Fibroblast of skin of back (primary cell): ENCODE data around the gene MDFI. TPM values are rescaled to one million over a fixed set of nuclear protein-coding genes. Genes with fewer than 3 reads are reported as not detected.

ENCODE experiments used
- DNase-seq: peaks from one replicate; pipeline ENCODE4 v3.0.0-alpha.2; 2013
- polyA plus RNA-seq, 2 experiments: library from polyadenylated mRNA; unstranded; fragments of 120-200 nt; gene quantifications; one replicate each; pipeline ENCODE4 v1.2.1, GENCODE V29; 2013; ENCODE audit not compliant: insufficient read length in 2 of 2

The MDFI gene, protein sequence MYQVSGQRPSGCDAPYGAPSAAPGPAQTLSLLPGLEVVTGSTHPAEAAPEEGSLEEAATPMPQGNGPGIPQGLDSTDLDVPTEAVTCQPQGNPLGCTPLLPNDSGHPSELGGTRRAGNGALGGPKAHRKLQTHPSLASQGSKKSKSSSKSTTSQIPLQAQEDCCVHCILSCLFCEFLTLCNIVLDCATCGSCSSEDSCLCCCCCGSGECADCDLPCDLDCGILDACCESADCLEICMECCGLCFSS
- 6.6 TPM for polyA plus RNA-seq (2013, experiment 1 of 2; ENCODE audit: insufficient read length)
- 6.4 TPM for polyA plus RNA-seq (2013, experiment 2 of 2; ENCODE audit: insufficient read length)

- DNase-seq: peak; percentile 25
These were observed at the start of gene MDFI for GRCh38 chr6:41638002-41638934. Gene MDFI, plus strand, starts transcription at chr6:41638468. Its CDS starts 282 bp downstream, at chr6:41638750.

DNA sequence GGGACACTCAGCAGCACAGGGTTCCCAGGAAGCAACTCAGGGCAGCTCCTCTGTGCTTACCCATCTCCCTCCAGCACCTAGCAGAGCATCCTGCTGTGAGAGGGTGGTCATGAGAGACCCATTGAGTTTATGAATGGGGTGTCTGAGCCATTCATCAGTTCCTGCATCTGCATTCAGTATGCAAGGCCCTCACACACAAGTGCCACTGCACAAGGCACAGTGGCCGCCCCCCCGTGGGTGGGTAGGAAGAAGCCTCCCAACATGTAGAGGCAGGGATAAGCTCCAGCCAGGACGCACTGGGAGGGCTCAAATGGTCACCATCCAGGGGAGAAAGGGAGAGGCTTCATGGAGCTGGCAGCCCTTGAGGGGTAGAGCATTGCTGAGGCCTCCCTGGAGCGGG lies 49.0 kb upstream of the MDFI start:
- DNase-seq: no peak

DNA sequence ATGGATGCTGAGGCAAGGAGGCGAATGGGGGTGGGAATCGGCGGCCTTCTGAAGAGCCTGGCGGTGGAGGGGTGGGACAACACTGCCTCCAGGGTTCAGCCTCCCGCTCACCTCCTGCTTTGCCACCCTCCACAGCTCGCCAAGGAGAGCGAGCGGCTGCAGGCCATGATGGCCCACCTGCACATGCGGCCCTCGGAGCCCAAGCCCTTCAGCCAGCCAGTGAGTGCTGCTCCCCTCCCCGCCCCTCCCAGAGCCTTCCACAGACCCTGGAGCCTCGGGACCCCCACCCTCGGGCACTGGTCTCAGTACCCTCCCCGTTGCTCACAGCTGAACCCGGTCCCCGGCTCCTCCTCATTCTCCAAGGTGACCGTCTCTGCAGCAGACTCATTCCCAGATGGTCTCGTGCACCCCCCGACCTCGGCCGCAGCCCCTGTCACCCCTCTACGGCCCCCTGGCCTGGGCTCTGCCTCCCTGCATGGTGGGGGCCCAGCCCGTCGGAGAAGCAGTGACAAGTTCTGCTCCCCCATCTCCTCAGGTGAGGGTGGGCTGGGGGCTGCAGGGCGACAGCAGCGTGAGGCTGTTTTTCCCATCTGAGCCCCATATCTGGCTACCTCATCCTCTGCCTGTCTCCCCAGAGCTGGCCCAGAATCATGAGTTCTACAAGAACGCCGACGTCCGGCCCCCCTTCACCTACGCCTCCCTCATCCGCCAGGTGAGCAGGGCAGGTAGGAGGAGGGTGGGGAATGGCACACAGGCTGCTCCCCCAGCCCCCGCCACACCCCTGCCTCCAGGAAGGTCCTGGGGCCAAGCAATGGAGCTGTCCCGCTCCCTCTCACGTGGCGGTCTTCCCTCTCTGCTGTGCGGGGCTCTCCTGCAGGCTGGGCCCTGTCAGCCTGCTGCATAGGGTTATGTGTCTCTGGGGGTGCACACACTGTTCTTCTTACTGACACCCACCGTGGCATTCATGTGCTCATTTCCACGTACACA lies 48.3 kb upstream of the MDFI start:
- DNase-seq: no peak

DNA sequence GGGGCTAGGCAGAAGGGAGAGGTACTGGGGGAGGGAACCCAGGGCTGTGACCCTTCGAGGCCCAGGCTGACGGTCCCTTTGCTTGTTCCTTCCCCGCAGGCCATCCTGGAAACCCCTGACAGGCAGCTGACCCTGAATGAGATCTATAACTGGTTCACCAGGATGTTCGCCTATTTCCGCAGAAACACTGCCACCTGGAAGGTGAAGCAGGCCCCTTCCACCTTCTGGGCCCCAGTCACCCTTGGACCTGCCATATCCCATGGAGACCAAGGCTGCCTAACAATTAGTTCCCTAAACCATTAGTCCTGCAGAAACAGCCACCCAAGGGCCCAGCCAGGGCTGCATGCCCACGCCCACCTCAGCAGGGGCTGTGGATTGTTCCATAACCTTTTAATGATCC lies 47.1 kb upstream of the MDFI start:
- no peak for DNase-seq

GRCh38 chr6:41591859-41592502 lies 46.3 kb upstream of the MDFI start:
- DNase-seq: peak; percentile 64

- no peak for DNase-seq
These were observed 44.9 kb upstream of the MDFI start for GRCh38 chr6:41593406-41593805.

- DNase-seq: no peak
These were observed 44.4 kb upstream of the MDFI start for GRCh38 chr6:41593839-41594238.

DNA sequence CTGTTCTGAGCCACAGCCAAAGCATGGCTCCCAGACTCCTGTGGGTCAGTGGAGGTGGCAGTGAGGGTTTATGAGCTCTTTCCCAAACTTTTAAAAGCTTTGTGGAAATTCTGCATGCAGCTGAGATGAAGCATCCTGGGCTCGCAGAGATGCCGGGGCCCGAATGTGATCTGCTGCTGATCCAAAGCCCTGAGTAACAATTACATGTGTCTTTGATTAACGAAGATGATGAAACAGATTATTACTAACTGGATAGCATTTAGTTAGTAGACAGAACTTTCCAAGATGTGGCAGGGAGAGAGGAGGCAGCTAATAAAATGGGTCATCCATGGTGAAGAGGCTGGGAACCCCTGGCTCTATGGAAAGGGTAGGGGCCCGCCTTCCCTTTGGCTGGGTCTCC lies 43.9 kb upstream of the MDFI start:
- no peak for DNase-seq

GRCh38 chr6:41594766-41595165 lies 43.5 kb upstream of the MDFI start:
- no peak for DNase-seq

- DNase-seq: no peak
These were observed 43.1 kb upstream of the MDFI start for GRCh38 chr6:41595166-41595565.

DNA sequence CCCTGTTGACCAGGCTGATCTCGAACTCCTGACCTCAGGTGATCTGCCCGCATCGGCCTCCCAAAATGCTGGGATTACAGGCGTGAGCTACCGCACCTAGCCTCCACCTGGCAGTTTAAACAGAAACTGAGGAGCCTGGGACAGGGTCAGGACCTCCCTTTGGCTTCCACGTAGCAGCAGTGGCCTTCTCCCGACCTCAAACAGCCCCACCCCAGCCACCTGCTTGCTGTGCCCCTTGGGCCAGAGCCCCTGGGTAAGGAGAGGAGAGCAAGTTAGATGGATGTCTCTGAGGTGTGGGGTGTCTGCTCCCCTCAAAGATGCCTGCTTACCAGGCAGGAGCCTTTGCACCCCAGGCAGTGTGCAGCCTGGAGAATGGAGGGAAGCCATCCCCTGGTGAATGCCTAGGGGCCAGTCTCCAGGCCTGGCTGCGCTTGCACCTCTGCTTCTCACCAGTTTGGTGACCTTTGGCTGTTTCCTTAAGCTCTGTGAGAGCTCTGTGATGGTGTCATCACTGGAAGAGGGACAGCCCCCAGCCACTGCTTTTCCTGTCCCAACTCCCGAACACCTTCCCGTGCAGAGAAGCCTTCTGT lies 42.1 kb upstream of the MDFI start:
- no peak for DNase-seq

GRCh38 chr6:41596807-41597206 lies 41.5 kb upstream of the MDFI start:
- no peak for DNase-seq

- no peak for DNase-seq
These were observed 40.8 kb upstream of the MDFI start for GRCh38 chr6:41597246-41598000.

DNA sequence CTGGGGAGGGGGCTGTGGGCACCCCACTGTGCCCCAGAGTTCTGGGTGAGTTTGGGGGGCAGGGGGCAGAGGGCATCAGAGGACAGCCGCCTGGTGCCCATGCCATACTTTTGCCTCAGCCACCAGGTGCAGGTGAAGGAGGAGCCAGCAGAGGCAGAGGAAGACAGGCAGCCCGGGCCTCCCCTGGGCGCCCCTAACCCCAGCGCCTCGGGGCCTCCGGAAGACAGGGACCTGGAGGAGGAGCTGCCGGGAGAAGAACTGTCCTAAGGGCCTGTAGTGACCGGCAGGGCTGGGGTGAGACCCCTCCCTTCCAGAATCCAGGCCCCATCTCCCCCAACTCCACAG lies 39.6 kb upstream of the MDFI start:
- DNase-seq: no peak

- no peak for DNase-seq
These were observed 39.0 kb upstream of the MDFI start for GRCh38 chr6:41599015-41599851.

GRCh38 chr6:41599852-41600445 lies 38.3 kb upstream of the MDFI start:
- no peak for DNase-seq

DNA sequence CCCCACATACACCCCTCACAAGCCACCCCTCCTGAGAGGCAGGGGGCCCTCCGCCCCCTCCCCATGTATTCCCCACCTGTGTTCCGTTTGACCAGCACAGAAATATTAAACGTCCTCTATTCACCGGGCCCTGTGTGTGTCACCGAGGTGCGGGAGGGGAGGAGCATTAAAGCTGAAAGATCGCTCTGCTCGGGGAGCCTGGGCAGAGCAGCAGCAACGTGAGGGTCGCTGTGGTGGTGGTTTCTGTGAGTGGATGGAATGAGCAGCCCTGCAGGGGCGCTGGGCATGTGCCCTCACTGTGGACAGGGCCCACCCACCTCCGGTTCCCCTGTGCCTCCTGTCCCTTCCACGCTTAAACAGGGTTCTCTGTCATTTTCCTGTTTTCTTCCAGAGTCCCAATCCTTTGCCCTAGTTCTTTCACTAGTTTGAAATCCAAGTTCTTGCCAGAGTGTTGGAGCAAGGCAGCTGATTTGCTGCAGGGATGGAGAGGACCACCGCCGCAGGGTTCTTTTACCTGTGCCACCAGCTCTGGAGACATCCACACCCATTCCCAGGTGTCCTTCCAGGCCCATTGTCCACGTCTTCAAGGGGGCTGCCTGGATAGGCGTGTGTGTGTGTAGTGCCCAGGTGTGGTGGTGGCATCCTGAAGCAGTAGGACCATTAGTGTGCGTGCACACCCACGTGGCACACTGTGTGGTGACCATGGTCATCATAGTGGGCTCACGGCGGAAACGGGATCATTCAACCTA lies 37.6 kb upstream of the MDFI start:
- no peak for DNase-seq

DNA sequence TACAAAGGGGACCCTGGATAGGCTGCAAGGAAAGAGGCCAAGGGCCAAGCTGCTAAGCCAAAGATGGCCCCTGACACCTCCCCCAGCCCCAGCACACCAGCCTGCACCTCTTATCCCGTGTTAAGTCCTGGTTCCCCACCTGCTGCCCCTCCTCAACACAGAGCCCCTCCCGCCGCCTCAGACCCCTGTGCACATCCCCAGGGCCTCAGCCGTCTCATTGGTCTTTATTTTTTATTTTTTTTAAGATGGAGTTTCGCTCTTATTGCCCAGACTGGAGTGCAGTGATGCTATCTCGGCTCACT lies 37.1 kb upstream of the MDFI start:
- DNase-seq: no peak

DNA sequence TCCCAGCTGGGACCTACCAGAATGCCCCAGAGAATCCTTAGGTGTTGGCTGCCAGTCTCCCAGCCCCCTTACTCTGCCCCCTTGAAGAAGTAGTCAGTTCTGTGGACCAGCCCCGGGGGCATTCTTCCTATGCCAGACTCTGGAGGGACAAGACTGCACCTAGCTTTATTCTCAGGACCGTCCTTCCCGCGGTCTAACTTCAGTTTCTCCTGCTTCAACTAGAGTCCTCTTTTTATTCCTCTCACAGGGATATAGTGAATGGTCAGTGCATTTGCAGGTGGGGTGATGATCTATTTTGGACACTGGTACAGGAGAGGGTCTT lies 35.9 kb upstream of the MDFI start:
- DNase-seq: no peak
